GM21360 (cell line): Measurements from ENCODE around the gene ARHGEF40.

Source experiments
- ATAC-seq: cut with Tn5 transposase; IDR thresholded peaks from one replicate; pipeline ENCODE4 v1.9.1; 2021; ENCODE audit warnings: mild to moderate bottlenecking, moderate library complexity; ENCODE audit not compliant: unreplicated experiment

Gene ARHGEF40

GRCh38 chr14:21096438-21096837, 26.3 kb downstream of the ARHGEF40 start:
- ATAC-seq: no peak

GRCh38 chr14:21096978-21097635, 27.0 kb downstream of the ARHGEF40 start:
- ATAC-seq: no peak

GRCh38 chr14:21097636-21098075, 27.6 kb downstream of the ARHGEF40 start:
- no peak for ATAC-seq

GRCh38 chr14:21098076-21098891, 28.2 kb downstream of the ARHGEF40 start, which contains the start of gene ZNF219:
Gene ZNF219 (minus strand): TSS chr14:21098655. CDS start chr14:21093591, 5,064 bp downstream.
- ATAC-seq: no peak

- no peak for ATAC-seq
Measured at GRCh38 chr14:21098892-21099595, 28.9 kb downstream of the ARHGEF40 start.

GRCh38 chr14:21099596-21099985, 29.5 kb downstream of the ARHGEF40 start:
- no peak for ATAC-seq

- ATAC-seq: no peak
Measured at GRCh38 chr14:21100931-21101330, 30.8 kb downstream of the ARHGEF40 start, which contains the start of gene TMEM253. Gene TMEM253 (plus strand): TSS chr14:21101066. CDS start chr14:21101344, 278 bp downstream.

GRCh38 chr14:21101802-21102413, 31.8 kb downstream of the ARHGEF40 start:
- ATAC-seq: no peak

- ATAC-seq: no peak
Measured at GRCh38 chr14:21102521-21103410, 32.7 kb downstream of the ARHGEF40 start.

GRCh38 chr14:21103411-21103709, 33.3 kb downstream of the ARHGEF40 start:
- ATAC-seq: no peak

- ATAC-seq: peak; percentile 88
Measured at GRCh38 chr14:21103710-21104447, 33.8 kb downstream of the ARHGEF40 start.

- peak; percentile 46 for ATAC-seq
Measured at GRCh38 chr14:21104448-21105060, 34.5 kb downstream of the ARHGEF40 start.

- no peak for ATAC-seq
Measured at GRCh38 chr14:21105095-21105494, 35.0 kb downstream of the ARHGEF40 start.

- no peak for ATAC-seq
Measured at GRCh38 chr14:21106176-21106497, 36.0 kb downstream of the ARHGEF40 start.

- ATAC-seq: no peak
Measured at GRCh38 chr14:21106498-21107282, 36.6 kb downstream of the ARHGEF40 start.

- no peak for ATAC-seq
Measured at GRCh38 chr14:21107283-21107800, 37.2 kb downstream of the ARHGEF40 start.

GRCh38 chr14:21108791-21109190, 38.7 kb downstream of the ARHGEF40 start:
- no peak for ATAC-seq
